Panc1 (cell line): ENCODE measurements around the gene CTDP1. TPM values are rescaled to one million over a fixed set of nuclear protein-coding genes. Genes with fewer than 3 reads are reported as not detected.

Experiments
- ATAC-seq: fragments of 200-7000 bp; cut with Tn5 transposase; 2 replicates; pipeline ENCODE4 v1.9.1; 2020; ENCODE audit warnings: mild to moderate bottlenecking, moderate library complexity
- BruUV-seq: library from RNA; stranded (reverse); fragments of 400-500 nt; replicated peaks from 2 replicates; lab custom pipeline; 2021; lab: Mats Ljungman, UMichigan
- CTCF ChIA-PET: fragments of 300-600 bp; sonication (Branson Sonifier 250); formaldehyde crosslinking; loops from one replicate; lab custom pipeline; 2022; ENCODE audit warnings: antibody characterized with exemption; lab: Charles Lee
- POLR2A ChIA-PET: fragments of 300-600 bp; sonication (Branson Sonifier 250); formaldehyde crosslinking; loops from one replicate; lab custom pipeline; 2022; ENCODE audit warnings: antibody characterized with exemption; lab: Charles Lee
- DNase-seq: peaks from one replicate; pipeline ENCODE4 v3.0.0-alpha.2; 2010; ENCODE audit warnings: low read depth, low spot score
- H3K27ac ChIP-seq: 2 replicates; pipeline ENCODE4 v1.5.1; 2011; ENCODE audit warnings: mild to moderate bottlenecking, low read length, inconsistent platforms
- H3K27me3 ChIP-seq: fragments of 200-500 bp; sonication (Bioruptor generic); 2 replicates; pipeline ENCODE4 v1.6.0; 2014; ENCODE audit warnings: low read length, inconsistent platforms; ENCODE audit not compliant: control insufficient read depth, insufficient read depth
- H3K36me3 ChIP-seq: fragments of 200-500 bp; sonication (Bioruptor generic); 2 replicates; pipeline ENCODE4 v1.5.1; 2014; ENCODE audit warnings: inconsistent platforms, mild to moderate bottlenecking, low read length, moderate library complexity; ENCODE audit not compliant: control insufficient read depth, insufficient read depth
- H3K4me1 ChIP-seq: 2 replicates; pipeline ENCODE4 v1.5.1; 2011; ENCODE audit warnings: inconsistent platforms, mild to moderate bottlenecking, low read length, moderate library complexity; ENCODE audit not compliant: control insufficient read depth, insufficient read depth
- H3K4me3 ChIP-seq, 2 experiments: 2 replicates each; pipeline ENCODE4 v1.5.1; 2011 to 2012; ENCODE audit warnings: low read depth in 2 of 2, low read length in 2 of 2, mild to moderate bottlenecking in 2 of 2, inconsistent platforms in 1 of 2, moderate library complexity in 1 of 2
- H3K9me3 ChIP-seq: fragments of 200-500 bp; sonication (Bioruptor generic); 2 replicates; pipeline ENCODE4 v1.5.1; 2014; ENCODE audit warnings: low read depth, mild to moderate bottlenecking, inconsistent platforms, low read length, moderate library complexity; ENCODE audit not compliant: control insufficient read depth, insufficient read depth
- CTCF ChIP-seq: fragments of 450-650 bp; IDR thresholded peaks from 2 replicates; pipeline ENCODE4 v1.5.1; 2017; ENCODE audit warnings: mild to moderate bottlenecking
- POLR2AphosphoS5 ChIP-seq: IDR thresholded peaks from 2 replicates; pipeline ENCODE4 v1.6.1; 2012; ENCODE audit warnings: mild to moderate bottlenecking, low read depth, low read length, moderate library complexity
- REST ChIP-seq, 2 experiments: IDR thresholded peaks; 2 replicates each; pipeline ENCODE4 v1.6.1; 2011 to 2012; ENCODE audit warnings: low read depth in 2 of 2, control low read depth in 1 of 2, low read length in 1 of 2, mild to moderate bottlenecking in 1 of 2, moderate library complexity in 1 of 2; ENCODE audit not compliant: insufficient read depth in 1 of 2
- SIN3A ChIP-seq: IDR thresholded peaks from 2 replicates; pipeline ENCODE4 v1.6.1; 2012; ENCODE audit warnings: low read depth, mild to moderate bottlenecking, low read length, moderate library complexity, borderline replicate concordance; ENCODE audit not compliant: insufficient read depth
- TCF7L2 ChIP-seq: IDR thresholded peaks from 2 replicates; pipeline ENCODE4 v1.6.1; 2011; ENCODE audit warnings: mild to moderate bottlenecking, low read depth, low read length, inconsistent platforms
- in situ Hi-C: cut with HindIII; loops from 2 replicates; pipeline ENCODE4 v1.10.0; 2016; ENCODE audit warnings: low sequenced_read_pairs, low pct_unique_long_range_greater_than_20kb
- intact Hi-C: fragments of 100-400 bp; cut with micrococcal nuclease; formaldehyde crosslinking; loops from one replicate; pipeline ENCODE4 v1.10.0; 2022; ENCODE audit not compliant: unreplicated experiment
- total RNA-seq: library from RNA; stranded (reverse); gene quantifications from one replicate; pipeline ENCODE4 v1.2.1, GENCODE V29; 2021; ENCODE audit not compliant: unreplicated experiment

CTDP1 gene
- total RNA-seq, 1 experiment from 2014 or later: 52.8 TPM

- ChIA-PET CTCF (no interaction called here), POLR2A (no interaction called here)
- intact Hi-C loops (no loop called here), in situ Hi-C loops (no loop called here)
- no peaks in the 10 kb centered on the region for H3K9me3 ChIP-seq
- H3K4me1 ChIP-seq: peaks cover 4% of the 10 kb centered on the region; the same call in 1 of the 2 replicates
- no peak overlapping the region for H3K4me3 ChIP-seq
- ATAC-seq (no peak), DNase-seq (no peak)
- no peaks in the 10 kb centered on the region for H3K27me3 ChIP-seq
- H3K27ac ChIP-seq: no peak overlapping the region
- BruUV-seq: no TSS peak
- TF ChIP-seq SIN3A (no peak), CTCF (no peak), TCF7L2 (no peak), POLR2AphosphoS5 (no peak), REST (IDR thresholded peaks at IDR 0.05; ENCODE audit: insufficient read depth in 1 of 2, low read depth in 2 of 2, low read length in 1 of 2) (no peak)
- H3K36me3 ChIP-seq: no peaks in the 10 kb centered on the region
Observed at GRCh38 chr18:79639072-79639829, 40.4 kb upstream of the CTDP1 start.

- BruUV-seq: no TSS peak
- CTCF ChIA-PET: no interaction called here
- H3K4me1 ChIP-seq: peaks cover 5% of the 10 kb centered on the region; the same call in 1 of the 2 replicates
Observed at GRCh38 chr18:79640064-79640672, 39.4 kb upstream of the CTDP1 start.

More at GRCh38 chr18:79640064-79640672, 39.4 kb upstream of the CTDP1 start:
- intact Hi-C loops (no loop called here), in situ Hi-C loops (no loop called here)
- POLR2A ChIA-PET: no interaction called here
- Histone ChIP-seq H3K9me3 (no peaks in the 10 kb centered on the region), H3K27ac (no peak overlapping the region), H3K27me3 (no peaks in the 10 kb centered on the region), H3K4me3 (no peak overlapping the region), H3K36me3 (no peaks in the 10 kb centered on the region)
- ATAC-seq (no peak), DNase-seq (no peak)
- TF ChIP-seq POLR2AphosphoS5 (no peak), CTCF (no peak), TCF7L2 (no peak), SIN3A (no peak), REST (IDR thresholded peaks at IDR 0.05; ENCODE audit: insufficient read depth in 1 of 2, low read depth in 2 of 2, low read length in 1 of 2) (no peak)
